HCT116 (cell line): Measurements from ENCODE around the gene DARS1. TPM values are rescaled to one million over a fixed set of nuclear protein-coding genes. Genes with fewer than 3 reads are reported as not detected.

Experiments
- ATAC-seq: fragments of 200-7000 bp; cut with Tn5 transposase; 2 replicates; pipeline ENCODE4 v1.9.1; 2020; ENCODE audit warnings: mild to moderate bottlenecking, moderate library complexity
- BruUV-seq: library from RNA; stranded (reverse); fragments of 400-500 nt; replicated peaks from 2 replicates; lab custom pipeline; 2021; lab: Mats Ljungman, UMichigan
- CTCF ChIA-PET: fragments of 300-600 bp; sonication (Branson Sonifier 250); formaldehyde crosslinking; loops from one replicate; lab custom pipeline; 2021; ENCODE audit warnings: antibody characterized with exemption; lab: Charles Lee
- POLR2A ChIA-PET: fragments of 300-600, 350-600 bp; sonication (Branson Sonifier 250); formaldehyde crosslinking; loops from one replicate; lab custom pipeline; 2021; ENCODE audit warnings: antibody characterized with exemption; lab: Charles Lee
- RAD21 ChIA-PET, 2 experiments: fragments of 300-600 bp; sonication (Branson Sonifier 250); formaldehyde crosslinking; loops; one replicate each; lab custom pipeline; 2023; ENCODE audit warnings: low total read pairs in 2 of 2; ENCODE audit not compliant: uncharacterized antibody in 2 of 2, unreplicated experiment in 2 of 2, low non-redundant PET in 1 of 2; lab: Charles Lee
- DNase-seq: peaks from one replicate; pipeline ENCODE4 v3.0.0-alpha.2; 2010; ENCODE audit warnings: low read depth, low spot score
- H2AFZ ChIP-seq: fragments of 200-600 bp; shearing (Covaris generic), sonication (generic); 2 replicates; pipeline ENCODE4 v1.6.1; 2017; ENCODE audit warnings: low read depth, mixed run types, mixed read lengths, antibody characterized with exemption, low read length; ENCODE audit not compliant: poor library complexity, severe bottlenecking
- H3K27ac ChIP-seq: 2 replicates; pipeline ENCODE4 v1.5.1; 2012; ENCODE audit warnings: low read depth, low read length
- H3K27me3 ChIP-seq: fragments of 200-600 bp; sonication (generic); 2 replicates; pipeline ENCODE4 v1.6.1; 2016; ENCODE audit warnings: mixed run types, low read length, mixed read lengths; ENCODE audit not compliant: insufficient read depth
- H3K36me3 ChIP-seq, 2 experiments: fragments of 200-500 bp in 1 of 2; fragments of 200-600 bp in 1 of 2; sonication (Bioruptor generic) in 1 of 2; sonication (generic) in 1 of 2; 2 replicates each; pipeline versions ENCODE4 v1.5.1 to v1.6.1; 2014 to 2016; ENCODE audit warnings: low read length in 2 of 2, inconsistent platforms in 1 of 2, mixed read lengths in 1 of 2, mixed run types in 1 of 2; ENCODE audit not compliant: insufficient read depth in 2 of 2, control insufficient read depth in 1 of 2
- H3K4me1 ChIP-seq, 2 experiments: fragments of 200-600 bp in 1 of 2; sonication (generic) in 1 of 2; 2 replicates each; pipeline versions ENCODE4 v1.5.1 to v1.6.1; 2012 to 2017; ENCODE audit warnings: low read length in 2 of 2, inconsistent platforms in 1 of 2, mild to moderate bottlenecking in 1 of 2, mixed read lengths in 1 of 2, mixed run types in 1 of 2, moderate library complexity in 1 of 2; ENCODE audit not compliant: insufficient read depth in 2 of 2, control insufficient read depth in 1 of 2
- H3K4me2 ChIP-seq: fragments of 200-600 bp; sonication (generic); 2 replicates; pipeline ENCODE4 v1.6.1; 2017; ENCODE audit warnings: mixed run types, low read length, mixed read lengths
- H3K4me3 ChIP-seq, 2 experiments: fragments of 200-600 bp in 1 of 2; sonication (generic) in 1 of 2; replicated peaks in 1 of 2; 2 replicates each; pipeline ENCODE4 v1.5.1; 2011 to 2016; ENCODE audit warnings: low read length in 2 of 2, control low read depth in 1 of 2, low read depth in 1 of 2, mild to moderate bottlenecking in 1 of 2, mixed read lengths in 1 of 2, mixed run types in 1 of 2
- H3K79me2 ChIP-seq: fragments of 200-600 bp; sonication (generic); 2 replicates; pipeline ENCODE4 v1.6.1; 2017; ENCODE audit warnings: mild to moderate bottlenecking, mixed run types, low read length, moderate library complexity, mixed read lengths; ENCODE audit not compliant: insufficient read depth
- H3K9ac ChIP-seq: fragments of 200-600 bp; sonication (generic); 2 replicates; pipeline ENCODE4 v1.6.1; 2016; ENCODE audit warnings: low read length, mixed read lengths
- H3K9me2 ChIP-seq: fragments of 200-600 bp; sonication (generic), shearing (Covaris generic); 2 replicates; pipeline ENCODE4 v1.6.1; 2017; ENCODE audit warnings: mixed run types, mild to moderate bottlenecking, moderate library complexity; ENCODE audit not compliant: insufficient read depth
- H3K9me3 ChIP-seq, 2 experiments: fragments of 200-500 bp in 1 of 2; fragments of 200-600 bp in 1 of 2; sonication (Bioruptor generic) in 1 of 2; sonication (generic) in 1 of 2; 2 replicates each; pipeline ENCODE4 v1.6.1; 2014 to 2017; ENCODE audit warnings: low read length in 2 of 2, mixed read lengths in 2 of 2, inconsistent platforms in 1 of 2, low read depth in 1 of 2, mild to moderate bottlenecking in 1 of 2, mixed run types in 1 of 2, moderate library complexity in 1 of 2; ENCODE audit not compliant: control insufficient read depth in 1 of 2, insufficient read depth in 1 of 2
- H4K20me1 ChIP-seq: fragments of 200-600 bp; sonication (generic), shearing (Covaris generic); 2 replicates; pipeline ENCODE4 v1.6.1; 2017; ENCODE audit warnings: mixed run types, mild to moderate bottlenecking, moderate library complexity; ENCODE audit not compliant: insufficient read depth
- CBX3 ChIP-seq: IDR thresholded peaks from 2 replicates; pipeline ENCODE4 v1.6.1; 2012; ENCODE audit warnings: low read depth
- EGR1 ChIP-seq: IDR thresholded peaks from 2 replicates; pipeline ENCODE4 v1.6.1; 2012; ENCODE audit warnings: low read depth
- EZH2 ChIP-seq: fragments of 200-600 bp; sonication (generic); IDR thresholded peaks from 2 replicates; pipeline ENCODE4 v1.6.1; 2017; ENCODE audit warnings: antibody characterized with exemption, mixed run types
- JUND ChIP-seq: IDR thresholded peaks from 2 replicates; pipeline ENCODE4 v1.6.1; 2012
- POLR2A ChIP-seq: IDR thresholded peaks from 2 replicates; pipeline ENCODE4 v1.7.0; 2011; ENCODE audit warnings: borderline replicate concordance; ENCODE audit not compliant: insufficient read depth, insufficient read length; ENCODE audit errors: extremely low read depth
- POLR2AphosphoS5 ChIP-seq: IDR thresholded peaks from 2 replicates; pipeline ENCODE4 v1.6.1; 2011; ENCODE audit warnings: mild to moderate bottlenecking, low read depth, low read length, moderate library complexity
- RAD21 ChIP-seq: IDR thresholded peaks from 2 replicates; pipeline ENCODE4 v1.6.1; 2012; ENCODE audit warnings: low read depth, mild to moderate bottlenecking
- SIN3A ChIP-seq: IDR thresholded peaks from 2 replicates; pipeline ENCODE4 v1.6.1; 2012; ENCODE audit warnings: low read depth
- YY1 ChIP-seq: IDR thresholded peaks from 2 replicates; pipeline ENCODE4 v1.6.1; 2011; ENCODE audit warnings: low read length, low read depth, moderate library complexity, mild to moderate bottlenecking; ENCODE audit not compliant: insufficient replicate concordance; ENCODE audit errors: extremely low read depth
- ZFX ChIP-seq: fragments of 450-650 bp; IDR thresholded peaks from 2 replicates; pipeline ENCODE4 v1.6.1; 2017
- ZNF274 ChIP-seq: fragments of 200-500 bp; sonication (Bioruptor generic); IDR thresholded peaks from 2 replicates; pipeline ENCODE4 v1.6.1; 2014; ENCODE audit warnings: mild to moderate bottlenecking, low read depth, low read length, inconsistent platforms
- intact Hi-C: fragments of 100-400 bp; cut with micrococcal nuclease; formaldehyde crosslinking; loops from 2 replicates; pipeline ENCODE4 v1.10.0; 2022
- total RNA-seq: library from RNA; stranded (reverse); gene quantifications from one replicate; pipeline ENCODE4 v1.2.1, GENCODE V29; 2021; ENCODE audit not compliant: unreplicated experiment
- TF ChIP-seq, protein P1 (sequence below): IDR thresholded peaks from 2 replicates; pipeline ENCODE4 v1.6.1; 2011; ENCODE audit warnings: mild to moderate bottlenecking, low read length, moderate library complexity; ENCODE audit not compliant: insufficient replicate concordance; ENCODE audit errors: extremely low read depth
- TF ChIP-seq, protein P2 (sequence below), 3 experiments: fragments of 200-600 bp in 1 of 3; sonication (generic) in 1 of 3; IDR thresholded peaks in 2 of 3; conservative IDR thresholded peaks in 1 of 3; 2 replicates each; pipeline ENCODE4 v1.5.1; 2012 to 2017; ENCODE audit warnings: low read depth in 2 of 3, low read length in 2 of 3, antibody characterized with exemption in 1 of 3, borderline replicate concordance in 1 of 3, control low read depth in 1 of 3, mild to moderate bottlenecking in 1 of 3, mixed read lengths in 1 of 3, mixed run types in 1 of 3, moderate library complexity in 1 of 3; ENCODE audit not compliant: insufficient read depth in 1 of 3
- TF ChIP-seq, protein P3 (sequence below): IDR thresholded peaks from 2 replicates; pipeline ENCODE4 v1.6.1; 2012

DARS1 gene
- total RNA-seq, 1 experiment from 2014 or later: 94.8 TPM

DNA sequence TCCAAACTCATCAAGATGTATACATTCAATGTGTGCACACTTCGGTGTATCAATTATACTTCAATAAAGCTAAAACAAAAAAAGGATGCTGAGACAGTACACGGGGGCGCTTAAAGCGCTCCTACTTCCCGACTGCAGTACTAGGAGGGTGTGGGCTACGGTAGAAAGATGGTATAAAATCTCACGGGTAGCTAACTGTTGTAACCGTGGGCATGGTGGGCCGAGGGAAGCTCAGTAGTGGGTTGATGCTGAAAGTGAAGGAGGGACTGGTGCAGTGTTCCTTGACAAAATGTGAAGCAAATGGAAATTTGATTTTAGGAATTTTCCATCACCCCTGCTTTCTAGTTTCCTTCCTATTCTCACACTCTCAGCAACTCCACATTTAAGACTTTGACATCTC is 42.6 kb upstream of the DARS1 start (continued):
- TF ChIP-seq, protein P1, sequence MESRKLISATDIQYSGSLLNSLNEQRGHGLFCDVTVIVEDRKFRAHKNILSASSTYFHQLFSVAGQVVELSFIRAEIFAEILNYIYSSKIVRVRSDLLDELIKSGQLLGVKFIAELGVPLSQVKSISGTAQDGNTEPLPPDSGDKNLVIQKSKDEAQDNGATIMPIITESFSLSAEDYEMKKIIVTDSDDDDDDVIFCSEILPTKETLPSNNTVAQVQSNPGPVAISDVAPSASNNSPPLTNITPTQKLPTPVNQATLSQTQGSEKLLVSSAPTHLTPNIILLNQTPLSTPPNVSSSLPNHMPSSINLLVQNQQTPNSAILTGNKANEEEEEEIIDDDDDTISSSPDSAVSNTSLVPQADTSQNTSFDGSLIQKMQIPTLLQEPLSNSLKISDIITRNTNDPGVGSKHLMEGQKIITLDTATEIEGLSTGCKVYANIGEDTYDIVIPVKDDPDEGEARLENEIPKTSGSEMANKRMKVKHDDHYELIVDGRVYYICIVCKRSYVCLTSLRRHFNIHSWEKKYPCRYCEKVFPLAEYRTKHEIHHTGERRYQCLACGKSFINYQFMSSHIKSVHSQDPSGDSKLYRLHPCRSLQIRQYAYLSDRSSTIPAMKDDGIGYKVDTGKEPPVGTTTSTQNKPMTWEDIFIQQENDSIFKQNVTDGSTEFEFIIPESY: no peak
- no peak for TF ChIP-seq POLR2A
- TF ChIP-seq, protein P2, sequence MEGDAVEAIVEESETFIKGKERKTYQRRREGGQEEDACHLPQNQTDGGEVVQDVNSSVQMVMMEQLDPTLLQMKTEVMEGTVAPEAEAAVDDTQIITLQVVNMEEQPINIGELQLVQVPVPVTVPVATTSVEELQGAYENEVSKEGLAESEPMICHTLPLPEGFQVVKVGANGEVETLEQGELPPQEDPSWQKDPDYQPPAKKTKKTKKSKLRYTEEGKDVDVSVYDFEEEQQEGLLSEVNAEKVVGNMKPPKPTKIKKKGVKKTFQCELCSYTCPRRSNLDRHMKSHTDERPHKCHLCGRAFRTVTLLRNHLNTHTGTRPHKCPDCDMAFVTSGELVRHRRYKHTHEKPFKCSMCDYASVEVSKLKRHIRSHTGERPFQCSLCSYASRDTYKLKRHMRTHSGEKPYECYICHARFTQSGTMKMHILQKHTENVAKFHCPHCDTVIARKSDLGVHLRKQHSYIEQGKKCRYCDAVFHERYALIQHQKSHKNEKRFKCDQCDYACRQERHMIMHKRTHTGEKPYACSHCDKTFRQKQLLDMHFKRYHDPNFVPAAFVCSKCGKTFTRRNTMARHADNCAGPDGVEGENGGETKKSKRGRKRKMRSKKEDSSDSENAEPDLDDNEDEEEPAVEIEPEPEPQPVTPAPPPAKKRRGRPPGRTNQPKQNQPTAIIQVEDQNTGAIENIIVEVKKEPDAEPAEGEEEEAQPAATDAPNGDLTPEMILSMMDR (IDR thresholded peaks at IDR 0.05 in 2 of 3, conservative IDR thresholded peaks at IDR 0.05 in 1 of 3; ENCODE audit: borderline replicate concordance in 1 of 3, insufficient read depth in 1 of 3, low read depth in 2 of 3, low read length in 2 of 3): no peak

DNA sequence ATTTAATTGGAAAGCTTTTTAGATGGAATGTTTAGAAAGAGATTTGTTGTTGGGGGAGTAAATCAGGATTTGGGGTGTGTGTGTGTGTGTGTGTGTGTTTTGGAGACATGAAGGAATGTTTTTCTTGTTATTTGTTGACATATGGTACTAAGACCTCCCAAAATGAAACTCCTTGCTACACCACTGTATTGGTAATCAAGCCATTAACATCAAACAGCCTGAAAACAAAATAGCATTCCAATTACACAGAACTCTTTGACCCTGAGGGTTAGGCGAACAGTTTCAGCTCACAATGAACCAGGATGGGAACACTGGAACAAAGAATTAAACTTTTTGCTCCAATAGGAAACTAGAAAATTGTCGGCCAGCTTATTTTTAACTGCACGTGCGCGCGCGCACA is 41.7 kb upstream of the DARS1 start:
- CTCF ChIA-PET: no interaction called here
- RAD21 ChIA-PET: no interaction called here
- no TSS peak for BruUV-seq
- Histone ChIP-seq H3K4me1 (peaks cover 0 to 10% of the 10 kb centered on the region in 2 experiments; a peak in 1 of 4 replicates), H3K27me3 (no peaks in the 10 kb centered on the region), H3K9me2 (no peaks in the 10 kb centered on the region), H3K9ac (no peak overlapping the region), H3K9me3 (no peaks in the 10 kb centered on the region), H3K4me2 (no peak overlapping the region), H3K4me3 (no peak overlapping the region), H3K79me2 (no peaks in the 10 kb centered on the region), H3K36me3 (no peaks in the 10 kb centered on the region), H4K20me1 (no peaks in the 10 kb centered on the region), H2AFZ (no peak overlapping the region), H3K27ac (no peak overlapping the region)
- DNase-seq (no peak), ATAC-seq (no peak)
- TF ChIP-seq CBX3 (no peak), ZNF274 (no peak), YY1 (no peak), SIN3A (no peak), JUND (no peak), RAD21 (no peak), EZH2 (no peak), EGR1 (no peak), POLR2AphosphoS5 (no peak), ZFX (no peak)
- TF ChIP-seq, protein P3, sequence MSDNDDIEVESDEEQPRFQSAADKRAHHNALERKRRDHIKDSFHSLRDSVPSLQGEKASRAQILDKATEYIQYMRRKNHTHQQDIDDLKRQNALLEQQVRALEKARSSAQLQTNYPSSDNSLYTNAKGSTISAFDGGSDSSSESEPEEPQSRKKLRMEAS: no peak
- TF ChIP-seq, protein P2 (IDR thresholded peaks at IDR 0.05 in 2 of 3, conservative IDR thresholded peaks at IDR 0.05 in 1 of 3; ENCODE audit: borderline replicate concordance in 1 of 3, insufficient read depth in 1 of 3, low read depth in 2 of 3, low read length in 2 of 3): no peak
- TF ChIP-seq, protein P1: no peak
- intact Hi-C loops: no loop called here
- POLR2A ChIA-PET: no interaction called here
